DMS79 (cell line): ENCODE results near the gene SLC46A3.

Source experiments
- DNase-seq: peaks from one replicate; lab custom pipeline; 2025; lab: John Stamatoyannopoulos, UW

Gene SLC46A3

DNA sequence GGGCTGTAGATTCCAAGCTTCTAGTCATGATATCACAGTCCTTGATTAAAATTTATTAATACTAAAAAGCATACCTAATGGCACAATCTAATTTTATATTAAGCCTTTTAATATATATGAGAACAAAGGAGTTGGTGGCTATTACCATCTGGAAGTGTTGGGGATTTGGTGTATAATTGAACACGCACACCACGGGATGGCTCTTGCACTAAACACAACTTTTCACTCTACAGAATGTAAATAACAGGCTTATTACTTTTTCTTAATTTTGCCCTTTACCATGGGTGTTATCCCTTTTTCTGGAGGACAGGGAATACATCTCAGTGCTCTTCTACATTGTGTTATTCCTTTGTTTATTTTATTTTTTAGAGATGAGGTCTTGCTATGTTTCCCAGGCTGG, 38.2 kb downstream of the SLC46A3 start:
- no peak for DNase-seq

DNA sequence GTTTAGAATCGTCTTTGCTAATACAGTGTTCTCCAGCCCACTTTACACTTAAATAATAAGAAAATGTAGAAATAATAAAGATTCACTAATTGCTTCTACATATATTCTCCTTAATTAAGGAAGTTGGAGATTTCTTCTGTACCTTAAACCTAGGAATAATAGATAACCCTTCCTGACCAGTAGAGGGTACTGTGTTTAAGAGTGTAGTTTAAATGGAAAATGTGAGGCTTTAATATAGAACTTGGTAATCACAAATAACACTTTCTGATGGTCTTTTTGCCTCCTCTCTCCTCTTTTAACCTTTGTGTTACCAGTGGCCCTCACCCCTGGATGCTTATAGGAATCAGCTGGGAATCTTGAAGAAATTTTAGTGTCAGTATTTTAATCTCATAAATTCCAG, 39.1 kb downstream of the SLC46A3 start:
- DNase-seq: no peak

DNA sequence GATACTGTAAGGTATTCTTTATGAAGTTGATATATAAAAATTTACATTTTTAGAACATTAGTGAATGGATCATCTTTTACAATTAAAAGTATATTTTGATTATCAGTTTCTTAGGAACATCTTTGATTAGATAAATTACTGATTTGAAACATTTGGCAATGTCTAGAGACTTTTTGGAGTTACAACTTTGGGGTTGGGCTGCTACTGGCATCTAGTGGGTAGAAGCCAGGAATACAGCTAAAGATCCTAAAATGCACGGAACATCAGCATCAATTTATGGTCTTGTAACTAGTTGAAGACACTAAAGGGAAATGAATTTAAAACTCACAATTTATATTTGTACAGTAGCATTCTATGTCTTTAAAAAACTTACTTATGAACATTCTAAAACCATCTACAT, 40.0 kb downstream of the SLC46A3 start:
- DNase-seq: no peak

DNA sequence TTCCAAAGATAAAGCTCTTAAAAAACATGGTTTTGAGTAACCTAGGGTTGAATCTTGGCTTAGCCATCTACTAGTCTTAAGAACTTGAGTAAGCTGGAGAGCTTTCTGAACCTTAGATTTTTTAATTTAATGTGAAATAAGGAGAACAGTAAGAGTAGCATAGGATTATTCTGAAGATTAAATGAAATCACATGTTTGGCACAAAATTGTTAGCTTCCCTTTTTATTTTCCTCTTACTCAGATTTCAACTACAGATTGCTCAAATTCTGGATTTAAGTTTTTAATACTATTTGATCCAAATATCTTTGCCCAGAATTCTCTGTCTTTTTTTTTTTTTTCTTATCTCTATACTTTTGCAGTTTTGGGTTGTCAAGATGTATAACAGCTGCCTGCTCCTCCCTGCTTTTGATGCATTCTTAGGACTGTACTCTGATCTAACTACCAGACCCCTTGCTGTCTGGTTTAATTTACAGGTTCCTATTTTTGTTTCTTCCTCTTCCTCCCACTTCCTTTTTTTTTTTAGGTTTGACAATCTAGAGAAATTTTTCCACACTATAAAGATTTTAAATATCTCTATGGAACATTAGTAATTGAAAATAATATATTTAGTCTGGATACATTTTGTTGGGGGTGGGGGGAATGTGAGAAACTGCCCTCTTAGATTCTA, 47.5 kb downstream of the SLC46A3 start:
- DNase-seq: no peak

DNA sequence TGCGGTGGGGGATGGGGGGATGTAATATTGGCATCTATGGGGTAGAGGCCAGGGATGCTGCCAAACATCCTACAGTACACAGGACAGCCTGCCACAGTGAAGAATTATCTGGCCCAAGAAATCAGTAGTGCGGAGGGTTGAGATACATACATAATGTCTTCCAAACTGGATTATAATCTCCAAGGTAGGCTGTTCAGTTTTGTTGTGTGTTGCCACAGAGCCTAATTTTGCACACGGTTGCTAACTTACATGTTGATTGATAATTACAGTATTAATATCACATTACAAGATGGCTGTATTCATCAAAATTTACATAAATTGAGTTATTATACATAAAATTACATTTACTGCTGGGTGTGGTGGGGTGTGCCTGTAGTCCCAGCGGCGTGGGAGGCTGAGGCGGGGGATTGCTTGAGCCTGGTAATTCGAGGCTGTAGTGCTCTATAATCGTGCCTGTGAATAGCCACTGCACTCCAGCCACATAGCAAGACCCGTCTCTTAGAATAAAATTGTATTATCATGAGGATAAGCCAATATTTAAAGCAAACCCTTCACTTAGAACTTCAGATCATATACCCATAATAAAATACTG, 51.8 kb downstream of the SLC46A3 start:
- no peak for DNase-seq

DNA sequence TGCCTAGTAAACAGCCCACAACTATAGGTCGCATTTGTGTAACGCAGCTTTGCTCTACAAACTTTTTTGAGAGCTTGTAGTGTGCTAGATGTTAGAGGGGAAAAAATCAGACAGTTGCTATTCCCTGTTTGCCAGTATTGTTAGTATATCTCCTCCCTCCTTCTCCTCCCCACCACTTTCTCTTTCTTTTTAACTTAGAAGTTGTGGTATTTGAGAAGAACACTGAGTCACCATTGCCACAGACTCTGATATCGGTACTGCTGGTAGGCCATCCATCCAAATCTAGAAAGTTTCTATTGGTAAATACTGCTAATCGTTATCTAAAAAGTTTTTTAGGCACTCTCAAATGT, 59.2 kb downstream of the SLC46A3 start:
- DNase-seq: no peak

DNA sequence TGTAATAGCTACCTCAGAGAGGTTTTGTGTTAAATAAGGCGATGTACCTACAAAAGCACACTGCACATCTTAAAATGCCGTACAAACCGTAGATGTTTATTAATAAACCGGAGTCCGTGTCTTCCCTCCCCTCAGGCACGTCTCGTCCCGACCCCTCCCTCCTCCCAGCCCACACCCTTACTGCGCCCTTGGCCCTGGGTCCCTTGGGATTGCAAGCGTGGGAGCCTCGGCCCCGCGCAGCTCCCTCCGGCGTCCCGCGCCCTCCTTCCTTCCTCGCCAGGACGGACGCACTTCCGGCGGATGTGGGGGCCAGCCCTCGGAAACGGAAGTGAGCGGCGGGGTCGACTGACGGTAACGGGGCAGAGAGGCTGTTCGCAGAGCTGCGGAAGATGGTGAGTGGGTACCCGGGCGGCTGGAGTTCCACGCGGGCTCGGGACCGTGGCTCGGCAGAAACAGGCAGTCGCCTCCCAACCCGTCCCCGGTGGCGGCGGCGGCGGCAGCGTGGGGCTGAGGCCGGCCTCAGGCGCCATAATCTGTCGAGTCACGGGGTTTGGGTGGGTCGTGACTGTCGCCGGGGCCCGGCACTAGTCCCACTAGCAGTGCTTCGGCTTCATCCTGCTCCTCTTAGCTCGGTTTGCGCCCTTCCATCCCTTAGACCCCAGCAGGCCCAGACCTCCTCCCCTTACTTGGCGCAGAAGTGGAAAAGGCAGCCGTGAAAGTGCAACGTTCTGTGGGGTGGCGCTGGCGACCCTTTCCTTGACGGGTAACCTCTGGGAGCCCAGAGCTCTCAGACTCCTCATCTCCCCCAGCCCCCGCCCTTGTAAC, 59.8 kb downstream of the SLC46A3 start, which contains the start of gene POMP:
TSS of gene POMP (plus strand) at position 335 of the 825 bp plus-strand sequence. CDS start at position 390, 55 bp downstream.
- peak; percentile 70 for DNase-seq

DNA sequence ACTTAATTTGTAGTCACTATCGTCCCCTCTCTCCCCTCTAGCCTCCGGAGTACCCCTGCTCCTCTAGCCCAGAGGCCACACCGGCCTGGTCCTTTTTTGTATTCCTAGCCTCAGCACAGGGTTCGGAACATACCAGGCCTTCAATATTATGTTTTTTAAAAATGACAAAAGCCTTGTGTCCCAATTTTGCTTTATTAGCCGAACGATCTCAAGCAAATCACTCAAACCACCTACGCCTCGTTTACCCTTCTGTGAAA, 60.3 kb downstream of the SLC46A3 start:
- no peak for DNase-seq

DNA sequence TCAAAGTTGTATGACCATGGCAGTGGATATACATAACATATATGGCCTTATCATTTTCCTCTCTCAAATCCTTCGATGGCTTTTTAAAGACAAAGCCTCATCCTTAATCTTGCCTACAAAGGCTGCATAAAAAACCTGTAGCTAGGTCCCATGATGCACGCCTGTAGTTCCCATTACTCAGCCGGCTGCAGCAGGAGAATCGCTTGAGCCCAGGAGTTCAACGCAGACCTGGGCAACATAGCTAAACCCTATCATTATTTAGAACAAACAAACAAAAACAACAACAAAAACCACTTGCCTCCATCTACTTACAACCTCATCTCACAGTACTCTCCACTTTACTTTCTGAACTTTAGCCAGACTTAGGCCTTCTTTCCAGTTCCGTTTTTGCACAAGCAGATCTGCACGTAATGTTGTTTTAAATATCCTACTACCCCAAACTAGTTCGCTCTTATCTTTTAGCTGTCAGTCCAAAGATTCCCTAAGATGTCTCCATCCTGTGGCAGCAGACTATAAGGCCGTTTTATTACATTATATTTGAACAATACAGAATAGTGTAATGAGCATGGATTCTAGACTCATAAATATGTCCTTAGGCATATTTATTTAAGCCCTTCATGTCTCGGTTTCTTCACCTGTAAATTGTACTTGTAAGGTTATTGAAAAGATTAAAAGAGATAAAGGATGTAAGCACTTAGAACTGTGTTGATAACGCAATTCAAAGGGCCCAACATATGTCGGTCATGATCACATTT, 60.8 kb downstream of the SLC46A3 start:
- no peak for DNase-seq

DNA sequence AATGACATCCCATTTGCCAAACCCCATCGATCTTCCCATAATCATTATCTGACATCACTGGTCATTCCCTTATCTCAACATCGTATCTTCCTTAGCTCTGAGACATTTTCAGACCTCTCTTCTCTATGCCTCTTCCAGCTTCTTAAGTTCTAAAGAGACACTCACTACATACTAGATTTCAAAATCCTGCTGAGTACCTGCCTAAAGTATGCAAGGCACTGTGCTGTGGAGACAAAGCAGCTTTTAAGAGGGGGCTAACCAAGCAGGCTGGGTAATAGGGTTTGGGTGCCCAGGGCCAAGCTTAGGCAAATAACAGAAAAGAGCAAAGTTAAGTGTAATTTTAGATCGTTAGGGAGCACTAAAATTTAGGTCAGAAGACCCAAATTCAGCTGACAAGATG, 63.2 kb downstream of the SLC46A3 start:
- no peak for DNase-seq

DNA sequence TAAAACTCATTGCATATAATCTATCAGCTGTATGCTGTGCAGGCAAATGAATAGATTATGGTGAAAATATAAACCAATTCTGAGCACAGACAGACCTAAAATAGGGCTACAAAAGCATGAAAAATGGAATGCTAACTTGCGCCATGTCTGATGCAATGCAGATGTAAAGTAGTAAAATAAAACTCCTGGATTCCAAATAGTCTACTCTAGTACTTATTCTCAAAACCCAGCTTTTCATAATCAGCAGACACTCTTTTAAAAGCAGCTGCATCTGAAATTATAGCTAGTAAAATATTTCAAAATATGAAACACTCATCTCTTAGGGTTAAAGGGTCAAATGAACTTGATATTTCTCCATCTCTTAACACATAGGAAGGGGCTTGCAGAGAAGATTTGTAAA, 64.5 kb downstream of the SLC46A3 start:
- no peak for DNase-seq

DNA sequence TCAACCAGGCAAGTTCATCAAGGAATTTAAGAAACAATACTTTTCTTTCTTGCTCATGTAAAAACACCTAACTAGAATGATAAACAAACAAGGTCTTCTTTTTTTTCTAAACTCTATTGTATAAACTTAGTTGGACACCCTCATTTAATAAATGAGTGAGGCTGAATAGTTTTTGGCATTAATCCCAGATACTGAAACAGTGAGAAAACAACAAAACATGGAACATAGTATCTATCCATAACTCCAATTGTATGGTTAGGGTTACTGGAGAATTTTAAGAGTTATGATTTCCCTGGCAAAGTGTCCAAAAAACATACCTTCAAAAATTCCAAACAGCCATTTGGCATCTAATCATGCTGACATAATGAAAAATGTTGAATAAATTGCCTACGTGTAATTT, 65.7 kb downstream of the SLC46A3 start:
- no peak for DNase-seq

DNA sequence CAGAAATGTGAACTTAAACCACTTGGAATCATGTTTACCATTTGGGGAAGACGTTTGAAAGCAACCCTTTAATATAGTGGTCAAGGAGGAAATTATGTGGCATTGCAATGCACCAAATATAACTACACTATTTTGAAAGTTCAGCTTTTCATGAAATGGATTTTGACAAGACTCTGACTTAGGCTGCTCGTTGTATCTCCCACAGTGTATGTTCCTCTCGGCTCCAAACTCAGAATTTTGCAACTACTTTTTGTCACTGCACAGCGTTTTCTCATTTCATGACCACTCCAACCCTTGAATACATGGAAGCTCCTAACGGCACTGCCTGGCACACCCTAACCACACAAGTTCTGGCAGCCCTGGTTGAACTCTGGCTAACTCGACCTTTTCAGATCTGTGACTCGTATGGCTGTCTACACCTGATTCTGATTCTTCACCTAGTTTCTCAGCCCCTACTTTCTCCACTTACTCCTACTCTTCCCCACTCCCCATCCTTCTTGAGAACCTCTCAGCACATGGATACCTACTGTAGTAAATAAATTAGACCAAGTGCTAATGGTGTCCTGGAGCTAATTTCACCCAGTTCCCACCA, 66.9 kb downstream of the SLC46A3 start:
- DNase-seq: no peak

DNA sequence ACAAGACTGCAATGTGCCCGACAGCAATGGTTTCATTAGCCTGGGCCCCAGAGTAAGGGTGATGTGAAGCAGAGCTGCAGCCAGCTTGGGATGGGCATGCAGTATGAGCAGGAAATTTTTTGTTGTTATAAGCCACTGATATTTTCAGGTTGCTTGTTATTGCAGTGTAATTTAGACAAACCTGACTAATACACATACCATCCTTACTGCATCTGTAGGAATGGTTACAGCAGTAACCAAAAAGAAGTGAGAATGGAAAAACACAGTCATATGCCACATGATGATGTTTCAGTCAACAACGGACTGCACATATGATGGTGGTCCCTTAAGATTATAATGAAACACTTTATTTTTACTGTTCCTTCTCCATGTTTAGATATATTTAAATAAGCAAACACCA, 68.5 kb downstream of the SLC46A3 start:
- DNase-seq: no peak
